Measurements from ENCODE around the gene WWOX.

Gene WWOX

GRCh38 chr16:78211020-78211599 lies 111.7 kb downstream of the WWOX start:
- H3K4me1 ChIP-seq (ENCODE audit: control insufficient read depth, insufficient read depth, low read length): no peaks in the 10 kb centered on the region
- no peaks in the 10 kb centered on the region for H3K9me3 ChIP-seq (ENCODE audit: control insufficient read depth in 2 of 2, low read length in 2 of 2)
- no peaks in the 10 kb centered on the region for H3K36me3 ChIP-seq (ENCODE audit: control insufficient read depth in 2 of 2, insufficient read depth in 2 of 2, low read length in 2 of 2)
- H3K27ac ChIP-seq (ENCODE audit: low read length): no peak overlapping the region
- H3K27me3 ChIP-seq (ENCODE audit: control insufficient read depth in 1 of 2, insufficient read depth in 2 of 2, low read length in 2 of 2): no peaks in the 10 kb centered on the region
- no peak overlapping the region for H3K4me3 ChIP-seq (ENCODE audit: low read length in 2 of 2)
- no peak overlapping the region for H3K9ac ChIP-seq (ENCODE audit: low read length in 2 of 2)

DNA sequence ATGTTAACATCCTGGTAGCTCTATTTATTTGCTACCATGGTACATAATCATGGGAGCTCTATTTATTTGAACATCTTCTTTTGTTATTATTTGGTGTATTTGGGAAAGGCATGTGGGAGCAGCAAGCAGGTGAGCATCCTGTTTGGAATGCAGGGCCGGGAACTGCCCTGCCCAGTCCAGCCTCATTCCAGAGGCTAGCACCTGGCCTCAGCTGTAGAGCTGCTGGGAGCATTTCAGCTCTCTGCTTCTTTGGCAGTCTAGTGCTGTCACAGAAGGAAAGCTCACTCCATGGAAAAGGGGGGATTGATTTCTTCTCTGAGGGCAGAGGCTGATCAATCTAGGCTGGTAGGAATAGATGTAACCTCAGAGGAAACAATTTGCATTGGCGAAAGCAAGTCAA lies 112.5 kb downstream of the WWOX start:
- Histone ChIP-seq H3K4me3 (ENCODE audit: low read length in 2 of 2) (no peak overlapping the region), H3K36me3 (ENCODE audit: control insufficient read depth in 2 of 2, insufficient read depth in 2 of 2, low read length in 2 of 2) (no peaks in the 10 kb centered on the region), H3K4me1 (ENCODE audit: control insufficient read depth, insufficient read depth, low read length) (no peaks in the 10 kb centered on the region), H3K27me3 (ENCODE audit: control insufficient read depth in 1 of 2, insufficient read depth in 2 of 2, low read length in 2 of 2) (no peaks in the 10 kb centered on the region), H3K9ac (ENCODE audit: low read length in 2 of 2) (no peak overlapping the region), H3K9me3 (ENCODE audit: control insufficient read depth in 2 of 2, low read length in 2 of 2) (no peaks in the 10 kb centered on the region), H3K27ac (ENCODE audit: low read length) (no peak overlapping the region)

DNA sequence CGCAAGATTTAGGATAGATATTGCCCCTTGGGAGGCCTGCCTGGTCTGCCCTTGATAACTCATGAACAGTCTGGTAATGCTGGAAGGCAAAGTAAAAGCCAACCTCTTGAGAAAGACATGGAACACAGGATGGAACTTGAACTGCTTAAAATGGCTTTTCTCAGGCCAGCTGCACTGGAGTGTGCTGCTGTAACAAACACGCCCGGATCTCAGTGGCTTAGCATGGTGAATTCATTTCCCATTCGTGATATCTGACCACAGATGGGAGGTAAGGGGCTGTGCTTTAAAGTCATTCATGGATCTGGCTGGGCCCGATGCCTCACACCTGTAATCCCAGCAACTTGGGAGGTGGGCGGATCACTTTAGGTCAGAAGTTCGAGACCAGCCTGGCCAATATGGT lies 113.2 kb downstream of the WWOX start:
- no peak overlapping the region for H3K4me3 ChIP-seq (ENCODE audit: low read length in 2 of 2)
- H3K9me3 ChIP-seq (ENCODE audit: control insufficient read depth in 2 of 2, low read length in 2 of 2): no peaks in the 10 kb centered on the region
- no peak overlapping the region for H3K27ac ChIP-seq (ENCODE audit: low read length)
- H3K27me3 ChIP-seq (ENCODE audit: control insufficient read depth in 1 of 2, insufficient read depth in 2 of 2, low read length in 2 of 2): no peaks in the 10 kb centered on the region
- no peak overlapping the region for H3K9ac ChIP-seq (ENCODE audit: low read length in 2 of 2)
- no peaks in the 10 kb centered on the region for H3K36me3 ChIP-seq (ENCODE audit: control insufficient read depth in 2 of 2, insufficient read depth in 2 of 2, low read length in 2 of 2)
- no peaks in the 10 kb centered on the region for H3K4me1 ChIP-seq (ENCODE audit: control insufficient read depth, insufficient read depth, low read length)

DNA sequence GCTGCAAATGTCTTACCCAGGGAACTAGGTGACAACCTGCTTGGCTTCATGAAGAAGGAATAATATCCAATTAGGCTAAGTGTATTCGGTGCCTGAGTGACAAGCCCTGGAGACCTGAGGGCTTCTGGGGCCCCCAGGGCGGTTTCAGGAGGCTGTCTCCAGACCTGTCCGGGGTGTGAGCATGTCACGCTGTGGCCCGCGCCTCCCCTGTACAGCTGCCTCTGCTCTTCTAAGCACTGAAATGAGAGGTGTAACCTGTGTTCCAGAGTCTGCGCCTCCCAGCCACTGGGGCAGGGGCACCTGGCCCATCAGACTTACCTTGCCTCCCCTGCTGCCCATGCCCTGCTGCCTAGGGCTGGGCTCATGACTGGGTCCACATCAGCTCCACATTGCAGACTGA lies 114.3 kb downstream of the WWOX start:
- H3K9ac ChIP-seq (ENCODE audit: low read length in 2 of 2): no peak overlapping the region
- H3K27ac ChIP-seq (ENCODE audit: low read length): no peak overlapping the region
- H3K27me3 ChIP-seq (ENCODE audit: control insufficient read depth in 1 of 2, insufficient read depth in 2 of 2, low read length in 2 of 2): no peaks in the 10 kb centered on the region
- no peaks in the 10 kb centered on the region for H3K9me3 ChIP-seq (ENCODE audit: control insufficient read depth in 2 of 2, low read length in 2 of 2)
- H3K36me3 ChIP-seq (ENCODE audit: control insufficient read depth in 2 of 2, insufficient read depth in 2 of 2, low read length in 2 of 2): no peaks in the 10 kb centered on the region
- no peaks in the 10 kb centered on the region for H3K4me1 ChIP-seq (ENCODE audit: control insufficient read depth, insufficient read depth, low read length)
- H3K4me3 ChIP-seq (ENCODE audit: low read length in 2 of 2): no peak overlapping the region

DNA sequence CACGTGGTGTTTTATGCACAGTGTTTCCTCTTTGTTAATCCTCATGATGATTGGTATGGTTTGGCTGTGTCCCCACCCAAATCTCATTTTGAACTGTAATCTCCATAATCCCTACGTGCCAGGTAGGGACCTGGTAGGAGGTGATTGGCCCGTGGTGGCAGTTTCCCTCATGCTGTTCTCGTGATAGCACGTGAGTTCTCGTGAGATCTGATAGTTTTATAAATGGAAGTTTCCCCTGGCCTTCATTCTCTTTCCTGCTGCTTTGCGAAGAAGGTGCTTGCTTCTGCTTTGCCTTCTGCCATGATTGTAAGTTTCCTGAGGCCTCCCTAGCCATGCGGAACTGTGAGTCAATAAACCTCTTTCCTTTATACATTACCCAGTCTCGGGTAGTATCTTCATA lies 115.8 kb downstream of the WWOX start:
- no peaks in the 10 kb centered on the region for H3K9me3 ChIP-seq (ENCODE audit: control insufficient read depth in 2 of 2, low read length in 2 of 2)
- no peak overlapping the region for H3K9ac ChIP-seq (ENCODE audit: low read length in 2 of 2)
- no peaks in the 10 kb centered on the region for H3K36me3 ChIP-seq (ENCODE audit: control insufficient read depth in 2 of 2, insufficient read depth in 2 of 2, low read length in 2 of 2)
- no peaks in the 10 kb centered on the region for H3K27me3 ChIP-seq (ENCODE audit: control insufficient read depth in 1 of 2, insufficient read depth in 2 of 2, low read length in 2 of 2)
- no peak overlapping the region for H3K27ac ChIP-seq (ENCODE audit: low read length)
- H3K4me3 ChIP-seq (ENCODE audit: low read length in 2 of 2): no peak overlapping the region
- H3K4me1 ChIP-seq (ENCODE audit: control insufficient read depth, insufficient read depth, low read length): no peaks in the 10 kb centered on the region

- Histone ChIP-seq H3K4me3 (ENCODE audit: low read length in 2 of 2) (no peak overlapping the region), H3K9ac (ENCODE audit: low read length in 2 of 2) (no peak overlapping the region), H3K36me3 (ENCODE audit: control insufficient read depth in 2 of 2, insufficient read depth in 2 of 2, low read length in 2 of 2) (no peaks in the 10 kb centered on the region), H3K4me1 (ENCODE audit: control insufficient read depth, insufficient read depth, low read length) (no peaks in the 10 kb centered on the region), H3K9me3 (ENCODE audit: control insufficient read depth in 2 of 2, low read length in 2 of 2) (no peaks in the 10 kb centered on the region), H3K27ac (ENCODE audit: low read length) (no peak overlapping the region), H3K27me3 (ENCODE audit: control insufficient read depth in 1 of 2, insufficient read depth in 2 of 2, low read length in 2 of 2) (no peaks in the 10 kb centered on the region)
Measured at GRCh38 chr16:78216166-78216745, 116.8 kb downstream of the WWOX start.

GRCh38 chr16:78217276-78217675 lies 117.8 kb downstream of the WWOX start:
- no peaks in the 10 kb centered on the region for H3K36me3 ChIP-seq (ENCODE audit: control insufficient read depth in 2 of 2, insufficient read depth in 2 of 2, low read length in 2 of 2)

DNA sequence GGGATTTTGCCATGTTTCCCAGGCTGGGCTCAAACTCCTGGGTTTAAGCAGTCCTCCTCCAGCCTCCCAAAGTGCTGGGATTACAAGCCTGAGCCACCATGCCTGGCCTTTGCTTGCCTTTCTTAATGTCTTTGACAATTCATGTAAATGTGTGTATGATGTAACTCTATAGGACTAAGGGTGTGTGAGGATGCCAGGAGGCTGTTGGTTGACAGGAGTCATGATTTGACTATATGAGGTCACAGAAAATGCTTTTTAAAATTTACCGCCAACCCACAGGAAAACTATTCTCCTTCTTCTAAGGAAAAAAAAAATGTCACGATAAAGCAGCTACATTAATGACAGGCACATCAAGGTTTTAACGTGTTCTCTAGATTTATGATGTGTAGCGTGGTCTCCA lies 118.8 kb downstream of the WWOX start:
- Histone ChIP-seq H3K9me3 (ENCODE audit: control insufficient read depth in 2 of 2, low read length in 2 of 2) (no peaks in the 10 kb centered on the region), H3K27ac (ENCODE audit: low read length) (no peak overlapping the region), H3K4me3 (ENCODE audit: low read length in 2 of 2) (no peak overlapping the region), H3K9ac (ENCODE audit: low read length in 2 of 2) (no peak overlapping the region), H3K27me3 (ENCODE audit: control insufficient read depth in 1 of 2, insufficient read depth in 2 of 2, low read length in 2 of 2) (no peaks in the 10 kb centered on the region), H3K4me1 (ENCODE audit: control insufficient read depth, insufficient read depth, low read length) (no peaks in the 10 kb centered on the region), H3K36me3 (ENCODE audit: control insufficient read depth in 2 of 2, insufficient read depth in 2 of 2, low read length in 2 of 2) (no peaks in the 10 kb centered on the region)

More at GRCh38 chr16:78217276-78217675, 117.8 kb downstream of the WWOX start:
- H3K4me1 ChIP-seq (ENCODE audit: control insufficient read depth, insufficient read depth, low read length): no peaks in the 10 kb centered on the region
- H3K4me3 ChIP-seq (ENCODE audit: low read length in 2 of 2): no peak overlapping the region
- no peaks in the 10 kb centered on the region for H3K27me3 ChIP-seq (ENCODE audit: control insufficient read depth in 1 of 2, insufficient read depth in 2 of 2, low read length in 2 of 2)
- no peaks in the 10 kb centered on the region for H3K9me3 ChIP-seq (ENCODE audit: control insufficient read depth in 2 of 2, low read length in 2 of 2)
- no peak overlapping the region for H3K9ac ChIP-seq (ENCODE audit: low read length in 2 of 2)
- no peak overlapping the region for H3K27ac ChIP-seq (ENCODE audit: low read length)

- no peak overlapping the region for H3K9ac ChIP-seq (ENCODE audit: low read length in 2 of 2)
- no peaks in the 10 kb centered on the region for H3K27me3 ChIP-seq (ENCODE audit: control insufficient read depth in 1 of 2, insufficient read depth in 2 of 2, low read length in 2 of 2)
- no peak overlapping the region for H3K4me3 ChIP-seq (ENCODE audit: low read length in 2 of 2)
- H3K36me3 ChIP-seq (ENCODE audit: control insufficient read depth in 2 of 2, insufficient read depth in 2 of 2, low read length in 2 of 2): no peaks in the 10 kb centered on the region
- H3K9me3 ChIP-seq (ENCODE audit: control insufficient read depth in 2 of 2, low read length in 2 of 2): no peaks in the 10 kb centered on the region
- H3K4me1 ChIP-seq (ENCODE audit: control insufficient read depth, insufficient read depth, low read length): no peaks in the 10 kb centered on the region
- no peak overlapping the region for H3K27ac ChIP-seq (ENCODE audit: low read length)
Measured at GRCh38 chr16:78218856-78219651, 119.6 kb downstream of the WWOX start.

DNA sequence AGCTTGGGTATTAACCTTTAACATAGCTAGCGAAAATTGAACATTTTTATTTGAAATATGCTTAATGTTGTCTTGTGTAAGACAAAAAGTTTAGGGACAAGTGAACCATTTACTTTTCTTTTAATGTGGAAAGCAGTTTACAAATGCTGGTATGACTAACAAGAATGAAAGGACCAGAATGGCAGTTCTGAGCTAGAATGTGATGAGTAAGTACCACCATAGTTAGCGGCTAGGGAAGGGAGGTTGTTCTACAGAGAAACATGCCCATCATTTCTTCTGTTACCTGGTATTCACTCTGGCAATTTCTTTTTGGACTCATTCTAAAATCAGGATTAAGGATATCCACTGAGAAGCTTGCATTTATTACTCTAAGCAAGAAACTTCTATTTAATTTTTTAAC lies 121.1 kb downstream of the WWOX start:
- Histone ChIP-seq H3K4me1 (ENCODE audit: control insufficient read depth, insufficient read depth, low read length) (no peaks in the 10 kb centered on the region), H3K27ac (ENCODE audit: low read length) (no peak overlapping the region), H3K4me3 (ENCODE audit: low read length in 2 of 2) (no peak overlapping the region), H3K9me3 (ENCODE audit: control insufficient read depth in 2 of 2, low read length in 2 of 2) (no peaks in the 10 kb centered on the region), H3K9ac (ENCODE audit: low read length in 2 of 2) (no peak overlapping the region), H3K27me3 (ENCODE audit: control insufficient read depth in 1 of 2, insufficient read depth in 2 of 2, low read length in 2 of 2) (no peaks in the 10 kb centered on the region), H3K36me3 (ENCODE audit: control insufficient read depth in 2 of 2, insufficient read depth in 2 of 2, low read length in 2 of 2) (no peaks in the 10 kb centered on the region)

- H3K36me3 ChIP-seq (ENCODE audit: control insufficient read depth in 2 of 2, insufficient read depth in 2 of 2, low read length in 2 of 2): no peaks in the 10 kb centered on the region
- no peaks in the 10 kb centered on the region for H3K9me3 ChIP-seq (ENCODE audit: control insufficient read depth in 2 of 2, low read length in 2 of 2)
- H3K4me1 ChIP-seq (ENCODE audit: control insufficient read depth, insufficient read depth, low read length): no peaks in the 10 kb centered on the region
- H3K27ac ChIP-seq (ENCODE audit: low read length): no peak overlapping the region
- no peak overlapping the region for H3K4me3 ChIP-seq (ENCODE audit: low read length in 2 of 2)
- H3K9ac ChIP-seq (ENCODE audit: low read length in 2 of 2): no peak overlapping the region
- no peaks in the 10 kb centered on the region for H3K27me3 ChIP-seq (ENCODE audit: control insufficient read depth in 1 of 2, insufficient read depth in 2 of 2, low read length in 2 of 2)
Measured at GRCh38 chr16:78221892-78222291, 122.4 kb downstream of the WWOX start.
